RWPE1 (cell line): ENCODE measurements around the gene COA8.

Experiments used
- CTCF ChIA-PET: fragments of 350-600 bp; sonication (Branson Sonifier 250); formaldehyde crosslinking; extraction: SDS; loops from one replicate; lab custom pipeline; 2021; lab: Yijun Ruan, JAX
- POLR2A ChIA-PET: fragments of 400-600 bp; formaldehyde crosslinking; extraction: SDS; loops from one replicate; lab custom pipeline; 2020; ENCODE audit warnings: antibody characterized with exemption; ENCODE audit not compliant: low non-redundant PET; lab: Yijun Ruan, JAX
- DNase-seq: peaks from one replicate; pipeline ENCODE4 v3.0.0; 2012; ENCODE audit warnings: low spot score
- H3K27ac ChIP-seq: fragments of 450-650 bp; 2 replicates; pipeline ENCODE4 v1.5.1; 2017
- CTCF ChIP-seq: fragments of 450-650 bp; conservative IDR thresholded peaks from 2 replicates; pipeline ENCODE4 v1.5.1; 2017; ENCODE audit warnings: low read depth, mild to moderate bottlenecking

The COA8 gene

DNA sequence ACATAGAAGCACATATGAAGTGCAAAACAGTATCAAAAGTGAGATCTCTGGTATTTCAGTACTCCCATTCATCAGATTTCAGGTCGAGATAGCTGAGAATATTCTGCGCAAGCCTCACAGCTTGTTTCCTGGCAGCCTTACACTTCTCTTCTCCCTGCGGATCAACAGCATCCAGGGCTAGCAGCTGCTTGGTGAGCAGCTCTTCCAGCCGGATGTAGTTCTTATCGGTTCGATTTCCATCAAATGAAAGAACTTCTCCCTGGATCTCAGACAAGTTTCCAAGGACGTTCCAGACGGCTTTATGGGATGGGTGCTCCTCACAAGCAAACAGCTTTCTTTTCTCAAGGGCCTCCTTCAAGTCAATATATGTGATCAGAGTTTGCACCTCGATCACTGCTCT lies 3.0 kb upstream of the COA8 start:
- TF ChIP-seq CTCF, result no peak
- no peak overlapping the region for H3K27ac ChIP-seq
- ChIA-PET POLR2A (interaction anchor here (0.6 kb wide), 1 partner anchor 37 kb away, joined by 6 read pairs; no protein-coding TSS in a partner anchor), CTCF (interaction anchor here (0.6 kb wide), 1 partner anchor 9 kb away, joined by 6 read pairs; no protein-coding TSS in a partner anchor)
- no peak for DNase-seq

GRCh38 chr14:103560691-103561090 lies 2.1 kb upstream of the COA8 start:
- ChIA-PET CTCF (interaction anchor here (0.6 to 1.2 kb wide), 4 partner anchors 8 to 42 kb away, joined by 3 to 6 read pairs (median 4); partner anchors contain the start of gene TRMT61A), POLR2A (no interaction called here)

DNA sequence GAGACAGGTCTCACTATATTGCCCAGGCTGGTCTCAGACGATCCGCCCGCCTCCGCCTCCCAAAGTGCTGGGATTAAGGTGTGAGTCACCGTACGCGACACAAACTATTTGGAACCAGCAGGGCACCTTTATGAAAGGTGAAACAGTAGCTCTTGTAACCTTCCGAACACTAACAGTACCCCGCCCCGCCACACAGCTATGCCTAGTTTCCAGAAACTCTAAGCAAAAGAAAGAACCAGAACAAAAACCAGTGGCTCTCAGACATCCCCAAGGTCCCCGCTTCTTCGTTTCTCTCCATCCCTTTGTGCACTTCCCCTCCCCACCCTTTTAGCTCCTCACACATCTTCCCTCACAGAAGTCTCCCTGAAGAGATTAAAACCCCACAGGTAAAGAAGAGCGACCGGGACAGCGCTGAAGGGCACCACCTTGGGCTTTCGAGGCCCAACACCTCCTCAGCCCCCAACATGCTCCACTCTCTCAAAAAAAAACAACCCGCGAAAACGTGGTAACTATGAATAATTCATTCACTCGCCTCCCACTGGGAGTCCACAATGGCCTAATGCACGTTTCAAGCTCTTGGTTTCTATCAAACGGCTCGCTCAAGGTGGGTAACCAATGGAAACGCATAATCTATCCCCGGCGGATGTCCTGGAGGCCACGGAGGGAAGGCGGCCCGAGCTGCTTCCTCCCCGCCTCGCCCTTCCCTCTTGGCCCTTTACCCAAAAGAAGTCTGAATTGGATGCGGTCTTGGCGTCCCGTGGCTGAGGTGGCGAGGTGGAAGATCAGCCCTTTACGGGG lies 1.2 kb upstream of the COA8 start:
- POLR2A ChIA-PET, result no interaction called here
- TF ChIP-seq CTCF, result no peak
- DNase-seq, result peak; percentile 67
- CTCF ChIA-PET, result interaction anchor here (0.6 to 1.2 kb wide), 5 partner anchors 11 to 1461 kb away, joined by 3 to 5 read pairs (median 4); partner anchors contain the start of gene TRMT61A
- peak overlapping the region; percentile 99 for H3K27ac ChIP-seq

More at GRCh38 chr14:103560691-103561090, 2.1 kb upstream of the COA8 start:
- no peak for DNase-seq
- 0 out of 2 replicates have a peak overlapping the region, but pooled peaks have one; percentile 28 for H3K27ac ChIP-seq
- no peak for TF ChIP-seq CTCF

GRCh38 chr14:103562179-103562428 lies 656 bp upstream of the COA8 start:
- ChIA-PET POLR2A (no interaction called here), CTCF (interaction anchor here (0.6 to 1.2 kb wide), 2 partner anchors 44 to 1460 kb away, joined by 3 to 4 read pairs; no protein-coding TSS in a partner anchor)
- peak; percentile 53 for DNase-seq
- peak overlapping the region; percentile 99 for H3K27ac ChIP-seq
- TF ChIP-seq CTCF, result no peak

GRCh38 chr14:103563226-103563620 lies 463 bp downstream of the COA8 start:
- ChIA-PET POLR2A (no interaction called here), CTCF (no interaction called here)
- H3K27ac ChIP-seq, result peak overlapping the region; percentile 99
- TF ChIP-seq CTCF, result no peak
- DNase-seq, result no peak

DNA sequence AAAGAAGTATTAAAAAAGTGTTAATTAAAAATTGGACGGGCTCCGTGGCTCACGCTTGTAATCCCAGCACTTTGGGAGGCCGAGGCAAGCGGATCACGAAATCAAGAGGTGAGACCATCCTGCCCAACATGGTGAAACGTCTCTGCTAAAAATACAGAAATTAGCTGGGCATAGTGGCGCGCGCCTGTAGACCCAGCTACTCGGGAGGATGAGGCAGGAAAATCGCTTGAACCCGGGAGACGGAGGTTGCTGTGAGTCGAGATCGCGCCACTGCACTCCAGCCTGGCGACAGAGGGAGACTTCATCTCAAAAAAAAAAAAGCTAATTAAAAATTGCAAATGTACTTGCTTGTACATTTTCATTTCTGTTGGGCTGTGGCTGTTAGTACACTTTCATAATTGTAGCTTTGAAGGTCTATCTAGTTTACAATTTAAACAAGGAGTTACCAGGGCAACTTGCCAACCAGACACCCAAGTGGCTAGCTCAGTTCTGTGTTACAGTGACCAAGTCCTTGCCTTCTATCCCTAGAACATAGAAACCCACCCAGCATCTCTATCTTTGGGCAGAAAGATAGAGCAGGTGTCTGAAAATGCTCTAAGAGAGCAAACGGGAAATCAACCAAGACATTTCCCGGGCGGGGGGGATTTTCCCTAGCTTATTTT lies 1.2 kb downstream of the COA8 start:
- POLR2A ChIA-PET, result no interaction called here
- no peak for DNase-seq
- no peak for TF ChIP-seq CTCF
- H3K27ac ChIP-seq, result peak overlapping the region; percentile 99
- CTCF ChIA-PET, result interaction anchor here (0.6 to 0.7 kb wide), 4 partner anchors 41 to 268 kb away, joined by 3 to 6 read pairs (median 4); partner anchors contain the start of gene CKB
